ENCODE results near the gene INPP5B. TPM values are rescaled to one million over a fixed set of nuclear protein-coding genes. Genes with fewer than 3 reads are reported as not detected.
A peak's percentile ranks its signal among the peaks of the same experiment; 100 is the strongest.

INPP5B gene
- total and polyA plus RNA-seq, 10 of the 15 experiments (the other 5 are each of a cell fraction or from before 2014, with no cell fraction given), result 10.9 to 54.4 (median 26.9) TPM

DNA sequence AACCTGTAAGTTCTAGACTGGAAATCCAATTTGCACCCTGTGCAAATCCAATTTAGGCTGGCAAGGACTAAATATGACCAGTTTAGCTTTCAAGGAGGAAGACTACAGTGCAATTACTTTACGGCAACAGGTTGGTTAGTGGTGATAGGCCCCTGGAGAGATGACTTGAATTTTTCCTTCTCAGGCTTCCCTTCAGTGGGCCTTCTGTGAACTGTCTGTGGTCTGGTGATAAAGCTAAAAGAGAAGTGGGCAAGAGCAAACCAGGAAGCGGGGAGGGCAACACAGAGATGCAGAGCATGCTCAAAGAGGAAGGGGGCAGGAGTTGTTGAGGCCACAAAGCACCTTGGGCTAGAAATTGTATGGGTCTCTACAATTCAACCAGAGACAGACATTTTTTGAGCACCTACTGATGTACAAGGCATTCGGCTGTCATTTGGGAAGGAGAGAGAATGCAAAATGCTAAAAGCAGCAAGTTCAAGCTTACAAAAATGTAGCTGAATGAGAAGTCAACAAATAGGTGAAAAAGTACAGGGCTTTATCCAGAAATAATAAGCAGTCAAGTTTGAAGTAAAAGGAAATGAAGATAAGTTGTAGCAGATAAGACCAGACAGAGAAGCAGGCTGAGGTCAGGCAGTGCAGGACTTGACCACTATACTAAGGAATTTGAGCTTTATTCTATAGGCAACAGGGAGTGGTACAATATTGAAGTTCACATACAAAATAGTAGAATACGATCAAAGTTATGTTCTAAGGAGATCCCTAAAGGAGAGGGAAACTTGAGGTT lies 23.9 kb downstream of the INPP5B start (continued):
- TF ChIP-seq, protein P1, sequence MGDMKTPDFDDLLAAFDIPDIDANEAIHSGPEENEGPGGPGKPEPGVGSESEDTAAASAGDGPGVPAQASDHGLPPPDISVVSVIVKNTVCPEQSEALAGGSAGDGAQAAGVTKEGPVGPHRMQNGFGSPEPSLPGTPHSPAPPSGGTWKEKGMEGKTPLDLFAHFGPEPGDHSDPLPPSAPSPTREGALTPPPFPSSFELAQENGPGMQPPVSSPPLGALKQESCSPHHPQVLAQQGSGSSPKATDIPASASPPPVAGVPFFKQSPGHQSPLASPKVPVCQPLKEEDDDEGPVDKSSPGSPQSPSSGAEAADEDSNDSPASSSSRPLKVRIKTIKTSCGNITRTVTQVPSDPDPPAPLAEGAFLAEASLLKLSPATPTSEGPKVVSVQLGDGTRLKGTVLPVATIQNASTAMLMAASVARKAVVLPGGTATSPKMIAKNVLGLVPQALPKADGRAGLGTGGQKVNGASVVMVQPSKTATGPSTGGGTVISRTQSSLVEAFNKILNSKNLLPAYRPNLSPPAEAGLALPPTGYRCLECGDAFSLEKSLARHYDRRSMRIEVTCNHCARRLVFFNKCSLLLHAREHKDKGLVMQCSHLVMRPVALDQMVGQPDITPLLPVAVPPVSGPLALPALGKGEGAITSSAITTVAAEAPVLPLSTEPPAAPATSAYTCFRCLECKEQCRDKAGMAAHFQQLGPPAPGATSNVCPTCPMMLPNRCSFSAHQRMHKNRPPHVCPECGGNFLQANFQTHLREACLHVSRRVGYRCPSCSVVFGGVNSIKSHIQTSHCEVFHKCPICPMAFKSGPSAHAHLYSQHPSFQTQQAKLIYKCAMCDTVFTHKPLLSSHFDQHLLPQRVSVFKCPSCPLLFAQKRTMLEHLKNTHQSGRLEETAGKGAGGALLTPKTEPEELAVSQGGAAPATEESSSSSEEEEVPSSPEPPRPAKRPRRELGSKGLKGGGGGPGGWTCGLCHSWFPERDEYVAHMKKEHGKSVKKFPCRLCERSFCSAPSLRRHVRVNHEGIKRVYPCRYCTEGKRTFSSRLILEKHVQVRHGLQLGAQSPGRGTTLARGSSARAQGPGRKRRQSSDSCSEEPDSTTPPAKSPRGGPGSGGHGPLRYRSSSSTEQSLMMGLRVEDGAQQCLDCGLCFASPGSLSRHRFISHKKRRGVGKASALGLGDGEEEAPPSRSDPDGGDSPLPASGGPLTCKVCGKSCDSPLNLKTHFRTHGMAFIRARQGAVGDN (IDR thresholded peaks at IDR 0.05), result peak; percentile 86
- TF ChIP-seq IKZF2 (IDR thresholded peaks at IDR 0.05), result peak; percentile 89 to 90
- TF ChIP-seq TCF12 (IDR thresholded peaks at IDR 0.05; ENCODE audit: low read depth, low read length), result no peak
- no peak for TF ChIP-seq TARDBP (IDR thresholded peaks at IDR 0.05; ENCODE audit: borderline replicate concordance)
- TF ChIP-seq, protein P2, sequence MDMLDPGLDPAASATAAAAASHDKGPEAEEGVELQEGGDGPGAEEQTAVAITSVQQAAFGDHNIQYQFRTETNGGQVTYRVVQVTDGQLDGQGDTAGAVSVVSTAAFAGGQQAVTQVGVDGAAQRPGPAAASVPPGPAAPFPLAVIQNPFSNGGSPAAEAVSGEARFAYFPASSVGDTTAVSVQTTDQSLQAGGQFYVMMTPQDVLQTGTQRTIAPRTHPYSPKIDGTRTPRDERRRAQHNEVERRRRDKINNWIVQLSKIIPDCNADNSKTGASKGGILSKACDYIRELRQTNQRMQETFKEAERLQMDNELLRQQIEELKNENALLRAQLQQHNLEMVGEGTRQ (IDR thresholded peaks at IDR 0.05; ENCODE audit: borderline replicate concordance, low read depth, low read length), result no peak; the same call in 1 of the 2 replicates
- TF ChIP-seq NFXL1 (IDR thresholded peaks at IDR 0.05; ENCODE audit: borderline replicate concordance), result no peak
- no peak for TF ChIP-seq POLR2AphosphoS5 (IDR thresholded peaks at IDR 0.05; ENCODE audit: low read length)
- TF ChIP-seq EED (IDR thresholded peaks at IDR 0.05; ENCODE audit: low read depth), result peak; percentile 17; the same call in 1 of the 2 replicates
- no peak for TF ChIP-seq HDGF (IDR thresholded peaks at IDR 0.05)
- TF ChIP-seq, protein P3, sequence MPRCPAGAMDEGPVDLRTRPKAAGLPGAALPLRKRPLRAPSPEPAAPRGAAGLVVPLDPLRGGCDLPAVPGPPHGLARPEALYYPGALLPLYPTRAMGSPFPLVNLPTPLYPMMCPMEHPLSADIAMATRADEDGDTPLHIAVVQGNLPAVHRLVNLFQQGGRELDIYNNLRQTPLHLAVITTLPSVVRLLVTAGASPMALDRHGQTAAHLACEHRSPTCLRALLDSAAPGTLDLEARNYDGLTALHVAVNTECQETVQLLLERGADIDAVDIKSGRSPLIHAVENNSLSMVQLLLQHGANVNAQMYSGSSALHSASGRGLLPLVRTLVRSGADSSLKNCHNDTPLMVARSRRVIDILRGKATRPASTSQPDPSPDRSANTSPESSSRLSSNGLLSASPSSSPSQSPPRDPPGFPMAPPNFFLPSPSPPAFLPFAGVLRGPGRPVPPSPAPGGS (IDR thresholded peaks at IDR 0.05; ENCODE audit: borderline replicate concordance, insufficient read depth, low read depth, low read length, poor library complexity, severe bottlenecking), result no peak
- TF ChIP-seq, protein P4, sequence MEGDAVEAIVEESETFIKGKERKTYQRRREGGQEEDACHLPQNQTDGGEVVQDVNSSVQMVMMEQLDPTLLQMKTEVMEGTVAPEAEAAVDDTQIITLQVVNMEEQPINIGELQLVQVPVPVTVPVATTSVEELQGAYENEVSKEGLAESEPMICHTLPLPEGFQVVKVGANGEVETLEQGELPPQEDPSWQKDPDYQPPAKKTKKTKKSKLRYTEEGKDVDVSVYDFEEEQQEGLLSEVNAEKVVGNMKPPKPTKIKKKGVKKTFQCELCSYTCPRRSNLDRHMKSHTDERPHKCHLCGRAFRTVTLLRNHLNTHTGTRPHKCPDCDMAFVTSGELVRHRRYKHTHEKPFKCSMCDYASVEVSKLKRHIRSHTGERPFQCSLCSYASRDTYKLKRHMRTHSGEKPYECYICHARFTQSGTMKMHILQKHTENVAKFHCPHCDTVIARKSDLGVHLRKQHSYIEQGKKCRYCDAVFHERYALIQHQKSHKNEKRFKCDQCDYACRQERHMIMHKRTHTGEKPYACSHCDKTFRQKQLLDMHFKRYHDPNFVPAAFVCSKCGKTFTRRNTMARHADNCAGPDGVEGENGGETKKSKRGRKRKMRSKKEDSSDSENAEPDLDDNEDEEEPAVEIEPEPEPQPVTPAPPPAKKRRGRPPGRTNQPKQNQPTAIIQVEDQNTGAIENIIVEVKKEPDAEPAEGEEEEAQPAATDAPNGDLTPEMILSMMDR (IDR thresholded peaks at IDR 0.05 in 2 of 3, conservative IDR thresholded peaks at IDR 0.05 in 1 of 3; ENCODE audit: control insufficient read depth in 2 of 3, extremely low read depth in 1 of 3, insufficient read depth in 1 of 3, low read depth in 3 of 3, low read length in 3 of 3), result 0 out of 6 replicates have a peak, but pooled peaks of 1 of the 3 experiments have one; percentile 2
- TF ChIP-seq, protein P5, sequence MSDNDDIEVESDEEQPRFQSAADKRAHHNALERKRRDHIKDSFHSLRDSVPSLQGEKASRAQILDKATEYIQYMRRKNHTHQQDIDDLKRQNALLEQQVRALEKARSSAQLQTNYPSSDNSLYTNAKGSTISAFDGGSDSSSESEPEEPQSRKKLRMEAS (IDR thresholded peaks at IDR 0.05; ENCODE audit: low read depth, low read length), result no peak
- TF ChIP-seq EGR1 (IDR thresholded peaks at IDR 0.05; ENCODE audit: borderline replicate concordance in 1 of 2, low read depth in 2 of 2, low read length in 2 of 2), result no peak
- no peak for TF ChIP-seq ZNF217 (IDR thresholded peaks at IDR 0.05)
- TF ChIP-seq CHD4 (IDR thresholded peaks at IDR 0.05), result no peak
- TF ChIP-seq WRNIP1 (IDR thresholded peaks at IDR 0.05; ENCODE audit: borderline replicate concordance, low read depth, low read length), result no peak
- TF ChIP-seq, protein P6, sequence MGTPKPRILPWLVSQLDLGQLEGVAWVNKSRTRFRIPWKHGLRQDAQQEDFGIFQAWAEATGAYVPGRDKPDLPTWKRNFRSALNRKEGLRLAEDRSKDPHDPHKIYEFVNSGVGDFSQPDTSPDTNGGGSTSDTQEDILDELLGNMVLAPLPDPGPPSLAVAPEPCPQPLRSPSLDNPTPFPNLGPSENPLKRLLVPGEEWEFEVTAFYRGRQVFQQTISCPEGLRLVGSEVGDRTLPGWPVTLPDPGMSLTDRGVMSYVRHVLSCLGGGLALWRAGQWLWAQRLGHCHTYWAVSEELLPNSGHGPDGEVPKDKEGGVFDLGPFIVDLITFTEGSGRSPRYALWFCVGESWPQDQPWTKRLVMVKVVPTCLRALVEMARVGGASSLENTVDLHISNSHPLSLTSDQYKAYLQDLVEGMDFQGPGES (IDR thresholded peaks at IDR 0.05), result no peak
- TF ChIP-seq, protein P7, sequence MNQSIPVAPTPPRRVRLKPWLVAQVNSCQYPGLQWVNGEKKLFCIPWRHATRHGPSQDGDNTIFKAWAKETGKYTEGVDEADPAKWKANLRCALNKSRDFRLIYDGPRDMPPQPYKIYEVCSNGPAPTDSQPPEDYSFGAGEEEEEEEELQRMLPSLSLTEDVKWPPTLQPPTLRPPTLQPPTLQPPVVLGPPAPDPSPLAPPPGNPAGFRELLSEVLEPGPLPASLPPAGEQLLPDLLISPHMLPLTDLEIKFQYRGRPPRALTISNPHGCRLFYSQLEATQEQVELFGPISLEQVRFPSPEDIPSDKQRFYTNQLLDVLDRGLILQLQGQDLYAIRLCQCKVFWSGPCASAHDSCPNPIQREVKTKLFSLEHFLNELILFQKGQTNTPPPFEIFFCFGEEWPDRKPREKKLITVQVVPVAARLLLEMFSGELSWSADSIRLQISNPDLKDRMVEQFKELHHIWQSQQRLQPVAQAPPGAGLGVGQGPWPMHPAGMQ (IDR thresholded peaks at IDR 0.05; ENCODE audit: borderline replicate concordance), result no peak
